Measurements from ENCODE around the gene RAB5IF. TPM values are rescaled to one million over a fixed set of nuclear protein-coding genes. Genes with fewer than 3 reads are reported as not detected.

The RAB5IF gene
- total RNA-seq, 1 donor: 96.2 TPM

DNA sequence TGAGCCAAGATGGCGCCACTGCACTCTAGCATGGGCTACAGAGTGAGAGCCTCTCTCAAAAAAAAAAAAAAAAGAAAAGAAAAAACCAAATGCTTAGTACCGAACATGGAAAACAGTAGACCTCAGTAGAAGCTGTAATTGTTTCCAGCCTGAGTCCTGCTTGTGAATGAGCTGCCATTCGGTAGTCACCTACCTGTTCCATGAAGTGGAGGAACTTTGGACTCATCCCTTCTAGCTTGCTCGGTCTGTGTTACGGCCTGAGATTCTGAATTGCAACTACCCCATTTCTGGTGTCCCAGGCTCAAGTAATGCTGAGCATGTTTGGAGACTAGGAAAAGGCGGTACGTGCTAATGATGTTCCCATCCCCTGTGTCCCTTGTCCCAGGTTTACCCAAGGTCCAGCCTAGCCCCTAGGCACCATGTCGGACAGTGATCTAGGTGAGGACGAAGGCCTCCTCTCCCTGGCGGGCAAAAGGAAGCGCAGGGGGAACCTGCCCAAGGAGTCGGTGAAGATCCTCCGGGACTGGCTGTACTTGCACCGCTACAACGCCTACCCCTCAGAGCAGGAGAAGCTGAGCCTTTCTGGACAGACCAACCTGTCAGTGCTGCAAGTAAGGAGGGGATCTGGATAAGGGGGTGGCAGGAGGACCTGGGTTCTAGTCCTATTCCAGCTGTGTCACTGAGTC lies 27.1 kb upstream of the RAB5IF start:
- Histone ChIP-seq H3K9me3 (ENCODE audit: low read depth, low read length) (no peaks in the 10 kb centered on the region), H3K4me1 (ENCODE audit: insufficient read depth, low read length) (peaks cover 21% of the 10 kb centered on the region), H3K27me3 (ENCODE audit: insufficient read depth, low read length) (no peaks in the 10 kb centered on the region), H3K4me3 (ENCODE audit: low read length) (no peak overlapping the region)

DNA sequence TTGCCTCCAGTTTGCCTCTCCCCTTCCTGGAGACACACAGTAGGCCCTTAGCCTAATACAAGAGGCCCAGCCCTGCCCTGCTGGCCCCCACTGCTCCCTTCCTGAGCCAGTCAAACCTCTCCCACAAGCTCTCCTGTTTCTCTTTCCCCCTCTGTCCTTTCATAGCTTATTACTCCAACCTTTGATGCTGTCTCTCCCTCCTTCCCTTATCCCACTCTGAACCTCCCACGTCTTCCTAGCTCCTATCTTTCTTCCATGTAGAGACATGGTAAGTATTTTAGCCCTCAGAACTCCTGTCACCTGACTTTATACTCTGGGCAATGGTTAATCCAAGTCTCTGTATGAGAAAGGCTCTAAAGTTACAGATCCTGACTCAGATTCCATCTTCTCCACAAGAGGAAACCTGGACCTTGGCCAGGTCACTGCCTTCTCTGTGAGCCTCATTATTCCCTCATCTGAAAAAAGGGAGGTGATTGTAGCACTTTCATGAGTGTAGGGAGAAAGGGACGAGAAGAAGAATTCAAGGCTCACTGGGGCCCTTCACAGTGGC lies 25.5 kb upstream of the RAB5IF start:
- H3K4me1 ChIP-seq (ENCODE audit: insufficient read depth, low read length): peaks cover 15% of the 10 kb centered on the region
- H3K9me3 ChIP-seq (ENCODE audit: low read depth, low read length): no peaks in the 10 kb centered on the region

DNA sequence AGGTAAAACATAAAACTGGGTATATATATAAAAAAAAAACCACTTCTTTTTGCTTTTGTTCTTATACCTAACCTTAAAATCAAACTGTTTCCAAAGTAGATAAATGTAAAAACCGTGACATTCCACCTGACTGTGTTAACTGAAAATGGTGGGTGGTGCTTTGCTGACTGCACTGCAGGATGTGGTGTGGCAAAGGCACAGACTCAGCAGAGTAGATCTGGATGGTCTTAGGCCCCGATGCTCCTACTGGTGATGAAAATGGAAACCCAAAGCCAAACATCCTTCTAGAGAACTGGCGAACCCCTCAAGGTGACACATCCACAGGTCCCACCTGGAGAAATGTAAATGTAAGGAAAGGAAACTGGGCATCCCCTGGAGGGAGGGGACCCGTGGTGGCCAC lies 23.3 kb upstream of the RAB5IF start:
- Histone ChIP-seq H3K9me3 (ENCODE audit: low read depth, low read length) (no peaks in the 10 kb centered on the region), H3K27me3 (ENCODE audit: insufficient read depth, low read length) (no peaks in the 10 kb centered on the region)

More for the DNA sequence above, 25.5 kb upstream of the RAB5IF start:
- H3K27me3 ChIP-seq (ENCODE audit: insufficient read depth, low read length): no peaks in the 10 kb centered on the region
- H3K4me3 ChIP-seq (ENCODE audit: low read length): no peak overlapping the region

DNA sequence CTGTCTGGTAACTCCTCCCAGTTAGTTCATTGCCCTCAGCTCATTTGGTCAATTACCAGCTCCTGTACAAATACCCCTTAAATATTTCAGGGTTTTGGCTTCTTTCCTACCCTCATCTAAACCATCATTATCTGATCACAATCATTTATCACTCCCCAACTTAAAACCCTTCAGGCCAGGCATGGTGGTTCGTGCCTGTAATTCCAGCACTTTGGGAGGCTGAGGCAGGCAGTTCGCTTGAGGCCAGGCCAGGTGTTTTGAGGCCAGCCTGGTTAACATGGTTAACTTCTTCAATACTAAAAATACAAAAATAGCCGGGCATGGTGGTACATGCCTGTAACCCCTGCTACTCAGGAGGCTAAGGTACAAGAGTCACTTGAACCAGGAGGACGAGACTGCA lies 22.8 kb upstream of the RAB5IF start:
- no peaks in the 10 kb centered on the region for H3K27me3 ChIP-seq (ENCODE audit: insufficient read depth, low read length)
- no peaks in the 10 kb centered on the region for H3K9me3 ChIP-seq (ENCODE audit: low read depth, low read length)
- no peak overlapping the region for H3K4me3 ChIP-seq (ENCODE audit: low read length)
- peaks cover 9% of the 10 kb centered on the region for H3K4me1 ChIP-seq (ENCODE audit: insufficient read depth, low read length)

More for the DNA sequence above, 23.3 kb upstream of the RAB5IF start:
- Histone ChIP-seq H3K4me1 (ENCODE audit: insufficient read depth, low read length) (peaks cover 4% of the 10 kb centered on the region), H3K4me3 (ENCODE audit: low read length) (no peak overlapping the region)

DNA sequence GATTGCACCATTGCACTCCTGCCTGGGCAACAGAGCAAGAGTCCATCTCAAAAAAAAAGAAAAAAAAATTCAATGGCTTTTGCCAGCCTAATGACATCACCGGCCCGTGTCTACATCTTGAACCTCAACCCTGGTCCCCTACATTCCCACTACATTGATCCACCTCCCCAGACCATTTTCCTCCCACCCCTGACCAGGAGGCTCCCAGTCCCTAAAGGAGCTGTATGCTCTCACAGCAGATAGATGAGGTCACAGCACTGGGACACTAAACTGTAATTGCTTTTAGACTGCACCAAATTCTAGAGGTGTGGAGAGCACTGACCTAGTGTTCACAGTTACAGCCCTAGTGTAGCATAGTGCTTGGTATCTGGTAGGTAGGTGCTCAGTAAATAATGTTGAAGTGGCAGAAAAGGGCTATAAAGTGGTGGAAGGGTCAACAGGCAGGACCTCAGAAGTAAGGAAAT lies 21.5 kb upstream of the RAB5IF start:
- no peaks in the 10 kb centered on the region for H3K27me3 ChIP-seq (ENCODE audit: insufficient read depth, low read length)
- no peak overlapping the region for H3K4me3 ChIP-seq (ENCODE audit: low read length)
- H3K4me1 ChIP-seq (ENCODE audit: insufficient read depth, low read length): peaks cover 21% of the 10 kb centered on the region
- no peaks in the 10 kb centered on the region for H3K9me3 ChIP-seq (ENCODE audit: low read depth, low read length)

DNA sequence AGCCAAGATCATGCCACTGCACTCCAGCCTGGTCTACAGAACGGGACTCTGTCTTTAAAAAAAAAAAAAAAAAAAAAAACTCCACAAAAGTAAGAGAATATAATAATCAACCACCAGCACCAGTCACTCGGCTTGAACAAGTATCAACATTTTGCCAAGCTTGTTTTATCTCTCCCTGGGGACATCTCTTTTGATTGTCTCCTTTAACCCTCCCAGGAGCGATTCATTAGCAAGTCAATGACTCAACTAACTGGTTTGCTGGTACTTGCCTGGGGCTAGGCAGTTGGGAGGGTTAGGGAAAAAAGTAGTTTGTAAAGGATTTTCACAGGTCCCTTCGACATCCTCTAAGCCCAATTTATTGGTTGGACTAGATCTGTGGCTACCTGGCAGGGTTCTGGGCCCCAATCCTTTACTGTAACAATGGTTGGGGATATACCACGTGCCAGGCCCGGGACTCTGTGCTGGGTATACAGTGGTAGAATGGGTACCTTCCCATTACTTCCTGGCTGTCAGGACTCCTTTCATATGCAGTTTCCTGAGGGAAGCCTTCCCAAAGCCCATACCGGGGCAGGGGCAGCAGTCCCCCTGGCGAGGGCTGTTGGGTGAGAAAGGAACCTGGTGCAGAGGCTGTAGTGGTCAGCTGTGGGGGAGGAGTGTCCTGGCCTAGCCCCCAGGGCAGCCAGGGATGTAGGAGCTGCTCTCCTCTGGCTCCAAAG lies 20.0 kb upstream of the RAB5IF start:
- no peaks in the 10 kb centered on the region for H3K9me3 ChIP-seq (ENCODE audit: low read depth, low read length)
- no peak overlapping the region for H3K4me3 ChIP-seq (ENCODE audit: low read length)
- no peaks in the 10 kb centered on the region for H3K27me3 ChIP-seq (ENCODE audit: insufficient read depth, low read length)
- peaks cover 21% of the 10 kb centered on the region for H3K4me1 ChIP-seq (ENCODE audit: insufficient read depth, low read length)

DNA sequence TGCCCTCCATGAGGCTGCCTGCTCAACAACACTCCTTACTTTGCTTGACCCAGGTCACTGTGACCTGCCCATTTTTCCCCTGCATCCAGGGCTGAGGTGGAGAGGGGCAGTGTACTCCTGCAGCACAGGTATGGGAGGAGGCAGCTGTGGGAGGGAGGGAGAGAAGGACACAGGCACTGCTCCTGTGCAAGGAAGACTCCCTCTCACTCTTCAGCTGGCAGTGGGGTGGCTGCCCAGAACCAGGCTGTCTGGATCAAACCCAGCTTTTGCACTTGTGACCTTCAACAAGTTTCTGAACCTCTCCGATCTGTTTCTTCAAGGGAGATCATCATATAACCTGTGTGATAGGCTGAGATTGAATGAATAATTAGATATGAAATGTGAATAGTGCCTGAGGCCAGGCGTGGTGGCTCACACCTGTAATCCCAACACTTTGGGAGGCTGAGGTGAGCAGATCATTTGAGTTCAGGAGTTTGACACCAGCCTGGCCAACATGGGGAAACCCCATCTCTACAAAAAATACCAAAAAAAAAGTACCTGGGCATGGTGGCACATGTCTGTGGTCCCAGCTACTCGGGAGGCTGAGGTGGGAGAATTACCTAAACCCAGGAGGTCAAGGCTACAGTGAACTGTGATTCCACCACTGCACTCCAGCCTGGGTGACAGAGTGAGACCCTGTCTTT lies 18.1 kb upstream of the RAB5IF start:
- H3K4me3 ChIP-seq (ENCODE audit: low read length): no peak overlapping the region

DNA sequence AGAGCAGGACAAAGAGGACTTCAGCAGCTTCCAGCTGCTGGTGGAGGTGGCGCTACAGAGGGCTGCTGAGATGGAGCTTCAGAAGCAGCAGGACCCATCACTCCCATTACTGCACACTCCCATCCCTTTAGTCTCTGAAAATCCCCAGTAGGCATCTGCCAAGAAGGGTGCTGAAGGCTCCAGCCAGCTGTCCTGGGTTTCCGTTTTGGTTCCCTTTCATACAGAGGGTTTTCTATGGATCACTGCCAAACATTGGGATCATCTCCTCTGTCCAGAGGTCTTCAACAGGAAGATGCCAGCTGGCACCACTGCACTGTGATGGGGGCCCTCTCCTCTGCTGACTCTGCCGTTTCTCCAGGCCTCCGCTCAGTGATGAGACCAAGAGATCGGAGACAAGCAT lies 14.3 kb upstream of the RAB5IF start:
- H3K4me3 ChIP-seq (ENCODE audit: low read length): no peak overlapping the region
- H3K4me1 ChIP-seq (ENCODE audit: insufficient read depth, low read length): peaks cover 59% of the 10 kb centered on the region
- H3K27me3 ChIP-seq (ENCODE audit: insufficient read depth, low read length): no peaks in the 10 kb centered on the region
- no peaks in the 10 kb centered on the region for H3K9me3 ChIP-seq (ENCODE audit: low read depth, low read length)

More for the DNA sequence above, 18.1 kb upstream of the RAB5IF start:
- Histone ChIP-seq H3K4me1 (ENCODE audit: insufficient read depth, low read length) (peaks cover 25% of the 10 kb centered on the region), H3K27me3 (ENCODE audit: insufficient read depth, low read length) (no peaks in the 10 kb centered on the region), H3K9me3 (ENCODE audit: low read depth, low read length) (no peaks in the 10 kb centered on the region)

DNA sequence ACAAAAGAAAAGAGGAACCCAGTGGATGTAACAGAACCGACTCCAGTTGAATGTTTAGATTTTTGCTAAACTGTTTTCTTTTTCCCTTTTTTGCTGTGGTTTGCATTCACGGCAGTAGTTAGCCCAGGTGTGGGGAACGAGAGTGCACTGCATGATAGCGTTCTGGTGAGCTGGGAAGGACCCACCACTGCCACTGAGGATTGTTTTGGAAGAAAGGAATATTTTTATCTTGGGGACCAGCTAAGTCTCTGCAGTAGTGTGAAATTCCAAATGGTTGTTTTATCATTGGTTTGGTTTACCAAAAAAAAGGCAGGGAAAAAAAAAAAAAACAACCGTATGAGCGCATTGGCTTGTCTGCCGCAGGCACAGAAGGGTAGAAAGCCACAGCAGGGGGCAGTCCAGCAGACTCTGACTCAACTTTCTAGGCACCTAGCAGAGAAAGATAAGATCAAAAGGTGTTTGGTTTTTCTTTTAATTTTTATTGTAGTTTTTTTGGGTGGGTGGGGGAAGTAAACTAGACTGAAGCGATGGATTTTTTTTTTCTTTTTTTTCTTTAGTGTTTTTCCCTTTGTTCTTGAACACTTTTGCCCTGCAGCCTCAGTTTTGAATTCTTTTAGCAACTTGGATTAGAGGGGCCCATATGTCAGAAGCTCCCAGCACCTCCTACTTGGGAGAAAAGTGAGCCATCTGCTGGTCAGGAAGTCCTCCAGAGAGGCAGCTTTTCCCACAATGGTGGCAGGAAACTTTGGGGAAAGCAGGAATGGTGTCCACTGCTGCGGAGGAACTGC lies 13.5 kb upstream of the RAB5IF start:
- no peak overlapping the region for H3K4me3 ChIP-seq (ENCODE audit: low read length)

DNA sequence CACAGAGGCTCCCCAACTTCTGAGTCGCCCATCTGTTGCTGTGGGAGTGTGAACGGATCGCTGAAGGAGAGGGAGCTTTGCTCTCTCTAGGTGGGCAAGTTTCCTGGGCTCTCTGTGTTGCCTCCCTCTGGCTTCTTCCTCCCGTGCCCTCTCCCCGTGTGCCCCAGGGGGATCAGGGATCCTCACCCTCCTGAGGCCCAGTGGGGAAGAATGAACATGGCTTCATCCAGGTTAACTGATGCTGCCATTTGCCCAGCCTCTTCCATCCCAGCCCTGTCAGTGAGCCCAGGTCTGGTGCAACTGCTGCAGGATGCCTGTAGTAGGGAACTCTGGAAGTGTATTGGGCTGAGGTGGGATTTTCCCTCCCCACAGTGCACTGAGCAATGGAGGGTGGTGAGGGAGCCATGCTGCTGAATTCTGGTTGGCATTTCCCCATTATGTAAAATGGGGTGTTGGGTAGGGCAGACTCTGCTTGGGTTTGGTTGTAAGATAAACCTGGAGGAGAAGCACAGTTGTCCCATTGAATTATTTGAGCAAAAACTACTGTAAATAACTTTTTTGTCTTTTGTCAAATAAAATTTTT lies 12.1 kb upstream of the RAB5IF start:
- peaks cover 49% of the 10 kb centered on the region for H3K4me1 ChIP-seq (ENCODE audit: insufficient read depth, low read length)
- H3K4me3 ChIP-seq (ENCODE audit: low read length): no peak overlapping the region
- no peaks in the 10 kb centered on the region for H3K9me3 ChIP-seq (ENCODE audit: low read depth, low read length)
- H3K27me3 ChIP-seq (ENCODE audit: insufficient read depth, low read length): no peaks in the 10 kb centered on the region

More for the DNA sequence above, 13.5 kb upstream of the RAB5IF start:
- H3K9me3 ChIP-seq (ENCODE audit: low read depth, low read length): no peaks in the 10 kb centered on the region
- no peaks in the 10 kb centered on the region for H3K27me3 ChIP-seq (ENCODE audit: insufficient read depth, low read length)
- H3K4me1 ChIP-seq (ENCODE audit: insufficient read depth, low read length): peaks cover 62% of the 10 kb centered on the region

DNA sequence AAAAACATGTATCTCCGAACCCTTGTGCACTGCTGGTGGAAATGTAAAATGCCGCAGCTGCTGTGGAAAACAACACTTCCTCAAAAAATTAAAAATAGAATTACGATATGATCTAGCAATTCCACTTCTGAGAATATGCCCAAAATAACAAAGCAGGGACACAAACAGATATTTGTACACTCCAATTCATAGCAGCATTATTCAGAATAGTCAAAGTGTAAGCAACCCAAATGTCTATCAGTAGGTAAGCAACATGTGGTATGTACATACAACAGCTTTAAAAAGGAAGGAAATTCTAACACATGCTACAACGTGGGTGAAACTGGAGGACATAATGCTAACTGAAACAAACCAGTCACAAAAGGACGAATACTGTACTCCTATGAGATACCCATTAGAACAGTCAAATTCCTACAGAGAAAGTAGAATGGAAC lies 5.7 kb upstream of the RAB5IF start:
- H3K27me3 ChIP-seq (ENCODE audit: insufficient read depth, low read length): no peaks in the 10 kb centered on the region
- H3K4me1 ChIP-seq (ENCODE audit: insufficient read depth, low read length): peaks cover 53% of the 10 kb centered on the region
- H3K4me3 ChIP-seq (ENCODE audit: low read length): no peak overlapping the region
- no peaks in the 10 kb centered on the region for H3K9me3 ChIP-seq (ENCODE audit: low read depth, low read length)

DNA sequence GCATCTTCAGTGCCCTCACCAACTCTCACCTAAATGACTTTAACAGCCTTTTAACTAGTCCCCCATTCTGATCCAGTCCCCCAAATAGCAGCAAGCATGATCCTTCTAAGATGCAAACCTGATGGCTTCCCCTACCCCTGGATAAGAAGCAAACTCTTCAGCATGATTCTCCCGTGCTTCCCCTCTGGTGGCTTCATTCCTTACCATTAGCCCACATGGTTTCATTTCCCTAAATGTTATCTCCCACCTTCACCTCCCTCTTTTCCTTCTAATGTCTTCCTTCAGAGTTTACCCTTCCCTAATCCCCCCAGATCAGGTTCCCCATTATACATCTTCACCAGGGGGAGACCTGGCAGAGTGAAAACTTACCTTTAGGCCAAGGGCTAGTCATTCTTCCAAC lies 4.0 kb upstream of the RAB5IF start:
- Histone ChIP-seq H3K27me3 (ENCODE audit: insufficient read depth, low read length) (no peaks in the 10 kb centered on the region), H3K4me1 (ENCODE audit: insufficient read depth, low read length) (peaks cover 46% of the 10 kb centered on the region), H3K4me3 (ENCODE audit: low read length) (no peak overlapping the region)

DNA sequence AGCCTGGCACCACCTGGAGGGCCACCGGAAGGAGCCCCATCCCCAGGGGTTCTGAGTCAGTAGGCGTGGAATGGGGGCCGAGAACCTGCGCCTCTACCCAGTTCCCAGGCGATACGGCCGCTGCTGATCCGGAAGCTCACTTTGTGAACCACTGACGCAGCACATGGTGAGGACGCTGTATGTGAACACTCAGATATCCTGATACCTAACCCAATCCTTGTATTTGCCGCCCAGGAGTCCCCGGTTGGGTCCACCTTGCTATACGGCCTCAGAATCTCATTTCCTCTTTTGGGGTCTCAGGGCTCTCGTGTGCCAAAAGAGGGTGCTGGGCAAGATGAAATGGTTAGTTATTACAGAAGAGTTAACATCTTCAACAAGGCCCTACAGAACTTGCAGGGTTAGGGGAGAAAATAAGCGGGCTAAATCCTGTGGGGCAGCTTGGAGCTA lies 604 bp upstream of the RAB5IF start:
- no peaks in the 10 kb centered on the region for H3K27me3 ChIP-seq (ENCODE audit: insufficient read depth, low read length)
- peak overlapping the region; percentile 98 for H3K4me3 ChIP-seq (ENCODE audit: low read length)
- no peaks in the 10 kb centered on the region for H3K9me3 ChIP-seq (ENCODE audit: low read depth, low read length)
- H3K4me1 ChIP-seq (ENCODE audit: insufficient read depth, low read length): peaks cover 49% of the 10 kb centered on the region

More for the DNA sequence above, 4.0 kb upstream of the RAB5IF start:
- H3K9me3 ChIP-seq (ENCODE audit: low read depth, low read length): no peaks in the 10 kb centered on the region
